IPS-18a (cell line): ENCODE results near the gene UBAC2.

Experiments
- H3K27ac ChIP-seq: one replicate; pipeline ENCODE4 v1.5.1; 2013; ENCODE audit warnings: low read length
- H3K27me3 ChIP-seq: one replicate; pipeline ENCODE4 v1.6.1; 2013; ENCODE audit warnings: mild to moderate bottlenecking, low read length; ENCODE audit not compliant: control insufficient read depth, insufficient read depth
- H3K36me3 ChIP-seq: one replicate; pipeline ENCODE4 v1.6.1; 2013; ENCODE audit warnings: low read depth, low read length; ENCODE audit not compliant: control insufficient read depth
- H3K4me1 ChIP-seq: one replicate; pipeline ENCODE4 v1.6.1; 2013; ENCODE audit warnings: low read depth, low read length; ENCODE audit not compliant: control insufficient read depth
- H3K4me3 ChIP-seq: one replicate; pipeline ENCODE4 v1.5.1; 2013; ENCODE audit warnings: low read length
- H3K9ac ChIP-seq: one replicate; pipeline ENCODE4 v1.6.1; 2013; ENCODE audit warnings: mild to moderate bottlenecking, low read length, moderate library complexity
- H3K9me3 ChIP-seq: one replicate; pipeline ENCODE4 v1.6.1; 2013; ENCODE audit warnings: low read depth, low read length; ENCODE audit not compliant: control insufficient read depth

Gene UBAC2

GRCh38 chr13:99421758-99422585, 221.3 kb downstream of the UBAC2 start:
- Histone ChIP-seq H3K4me3 (no peak overlapping the region), H3K9ac (no peak overlapping the region), H3K27me3 (no peaks in the 10 kb centered on the region), H3K4me1 (peaks cover 8% of the 10 kb centered on the region), H3K36me3 (no peaks in the 10 kb centered on the region), H3K27ac (no peak overlapping the region), H3K9me3 (no peaks in the 10 kb centered on the region)

GRCh38 chr13:99422586-99423220, 222.0 kb downstream of the UBAC2 start:
- H3K27me3 ChIP-seq: no peaks in the 10 kb centered on the region
- no peaks in the 10 kb centered on the region for H3K9me3 ChIP-seq
- peaks cover 2% of the 10 kb centered on the region for H3K4me1 ChIP-seq
- H3K4me3 ChIP-seq: no peak overlapping the region
- H3K36me3 ChIP-seq: no peaks in the 10 kb centered on the region
- no peak overlapping the region for H3K9ac ChIP-seq
- H3K27ac ChIP-seq: no peak overlapping the region

GRCh38 chr13:99425485-99426341, 225.1 kb downstream of the UBAC2 start:
- no peaks in the 10 kb centered on the region for H3K27me3 ChIP-seq
- H3K4me3 ChIP-seq: no peak overlapping the region
- H3K36me3 ChIP-seq: no peaks in the 10 kb centered on the region
- H3K9me3 ChIP-seq: no peaks in the 10 kb centered on the region
- no peak overlapping the region for H3K9ac ChIP-seq
- no peaks in the 10 kb centered on the region for H3K4me1 ChIP-seq
- no peak overlapping the region for H3K27ac ChIP-seq

GRCh38 chr13:99426426-99426825, 225.8 kb downstream of the UBAC2 start:
- no peak overlapping the region for H3K4me3 ChIP-seq
- no peaks in the 10 kb centered on the region for H3K36me3 ChIP-seq
- H3K4me1 ChIP-seq: no peaks in the 10 kb centered on the region
- H3K9me3 ChIP-seq: no peaks in the 10 kb centered on the region
- no peaks in the 10 kb centered on the region for H3K27me3 ChIP-seq
- no peak overlapping the region for H3K27ac ChIP-seq
- H3K9ac ChIP-seq: no peak overlapping the region

- no peak overlapping the region for H3K27ac ChIP-seq
- no peaks in the 10 kb centered on the region for H3K27me3 ChIP-seq
- H3K4me1 ChIP-seq: peaks cover 10% of the 10 kb centered on the region
- H3K4me3 ChIP-seq: no peak overlapping the region
- no peaks in the 10 kb centered on the region for H3K9me3 ChIP-seq
- no peaks in the 10 kb centered on the region for H3K36me3 ChIP-seq
- no peak overlapping the region for H3K9ac ChIP-seq
These were observed 229.0 kb downstream of the UBAC2 start for GRCh38 chr13:99429670-99430069.

GRCh38 chr13:99431927-99432608, 231.4 kb downstream of the UBAC2 start:
- H3K4me3 ChIP-seq: peak overlapping the region; percentile 13
- H3K9me3 ChIP-seq: no peaks in the 10 kb centered on the region
- peaks cover 10% of the 10 kb centered on the region for H3K4me1 ChIP-seq
- no peak overlapping the region for H3K9ac ChIP-seq
- H3K27me3 ChIP-seq: no peaks in the 10 kb centered on the region
- H3K27ac ChIP-seq: no peak overlapping the region
- H3K36me3 ChIP-seq: no peaks in the 10 kb centered on the region

GRCh38 chr13:99432609-99433542, 232.2 kb downstream of the UBAC2 start:
- H3K4me1 ChIP-seq: peaks cover 10% of the 10 kb centered on the region
- H3K27me3 ChIP-seq: no peaks in the 10 kb centered on the region
- H3K36me3 ChIP-seq: no peaks in the 10 kb centered on the region
- H3K9me3 ChIP-seq: no peaks in the 10 kb centered on the region
- H3K9ac ChIP-seq: no peak overlapping the region
- H3K4me3 ChIP-seq: peak overlapping the region; percentile 13
- H3K27ac ChIP-seq: no peak overlapping the region

GRCh38 chr13:99433543-99434075, 233.0 kb downstream of the UBAC2 start:
- Histone ChIP-seq H3K9ac (no peak overlapping the region), H3K36me3 (no peaks in the 10 kb centered on the region), H3K4me3 (no peak overlapping the region), H3K27ac (no peak overlapping the region), H3K9me3 (no peaks in the 10 kb centered on the region), H3K4me1 (peaks cover 10% of the 10 kb centered on the region), H3K27me3 (no peaks in the 10 kb centered on the region)

- H3K9me3 ChIP-seq: no peaks in the 10 kb centered on the region
- no peak overlapping the region for H3K9ac ChIP-seq
- no peak overlapping the region for H3K4me3 ChIP-seq
- peaks cover 11% of the 10 kb centered on the region for H3K4me1 ChIP-seq
- H3K27me3 ChIP-seq: no peaks in the 10 kb centered on the region
- no peak overlapping the region for H3K27ac ChIP-seq
- no peaks in the 10 kb centered on the region for H3K36me3 ChIP-seq
These were observed 233.7 kb downstream of the UBAC2 start for GRCh38 chr13:99434258-99434788.

GRCh38 chr13:99435116-99435515, 234.5 kb downstream of the UBAC2 start:
- no peak overlapping the region for H3K9ac ChIP-seq

More at GRCh38 chr13:99435116-99435515, 234.5 kb downstream of the UBAC2 start:
- no peaks in the 10 kb centered on the region for H3K36me3 ChIP-seq
- H3K4me3 ChIP-seq: no peak overlapping the region
- H3K27ac ChIP-seq: no peak overlapping the region
- H3K27me3 ChIP-seq: no peaks in the 10 kb centered on the region
- H3K9me3 ChIP-seq: no peaks in the 10 kb centered on the region
- peaks cover 18% of the 10 kb centered on the region for H3K4me1 ChIP-seq
